Bronchial epithelial cell (primary cell): Measurements from ENCODE around the gene SDR42E2. TPM values are rescaled to one million over a fixed set of nuclear protein-coding genes. Genes with fewer than 3 reads are reported as not detected.
A peak's percentile ranks its signal among the peaks of the same experiment; 100 is the strongest.

Source experiments
- DNase-seq: peaks from one replicate; pipeline ENCODE4 v3.0.0-alpha.2; 2010; ENCODE audit warnings: low read depth
- FAIRE-seq: peaks from 2 replicates; lab custom pipeline; 2011; peaks lifted over from hg19 to GRCh38; lab: Jason Lieb, UNC
- H3K27me3 ChIP-seq: 2 replicates; pipeline ENCODE4 v1.5.1; 2011; ENCODE audit warnings: low read length; ENCODE audit not compliant: control insufficient read depth, insufficient read depth
- H3K36me3 ChIP-seq: 2 replicates; pipeline ENCODE4 v1.5.1; 2011; ENCODE audit warnings: low read length; ENCODE audit not compliant: control insufficient read depth, insufficient read depth
- H3K4me3 ChIP-seq: 2 replicates; pipeline ENCODE4 v1.5.1; 2011; ENCODE audit warnings: mild to moderate bottlenecking, low read depth, low read length, control low read depth
- total RNA-seq: library from RNA; depleted of rRNA; stranded (reverse); fragments of >200 nt; gene quantifications from 2 replicates; pipeline ENCODE4 v1.2.1, GENCODE V29; 2014
- TF ChIP-seq, protein P1 (sequence below): IDR thresholded peaks from 2 replicates; pipeline ENCODE4 v1.5.1; 2011; ENCODE audit warnings: mild to moderate bottlenecking, moderate library complexity, low read length, control low read depth, inconsistent platforms; ENCODE audit not compliant: insufficient read depth, severe bottlenecking

The SDR42E2 gene
- total RNA-seq, 1 donor from 2014 or later = not detected

DNA sequence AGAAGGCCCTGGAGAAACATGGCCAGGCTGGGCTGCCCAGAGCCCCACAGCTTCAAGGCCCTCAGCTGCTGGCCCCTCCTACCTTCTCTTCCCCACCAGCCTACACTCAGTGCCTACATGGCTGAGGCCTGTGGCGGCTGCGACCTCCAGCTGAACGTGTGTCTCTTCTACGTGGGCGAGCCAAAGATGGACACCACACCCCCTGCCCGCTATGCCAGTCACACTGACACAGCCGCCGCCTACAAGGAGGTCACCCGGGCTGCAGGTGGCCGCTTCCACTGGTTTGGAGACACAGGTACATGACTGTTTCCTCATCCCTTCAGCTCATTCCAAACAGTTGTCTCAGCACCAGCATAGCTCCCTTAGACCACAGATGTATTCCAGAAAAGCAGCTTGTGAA, 29.5 kb upstream of the SDR42E2 start:
- H3K4me3 ChIP-seq = no peak overlapping the region
- DNase-seq (no peak), FAIRE-seq (no peak)

DNA sequence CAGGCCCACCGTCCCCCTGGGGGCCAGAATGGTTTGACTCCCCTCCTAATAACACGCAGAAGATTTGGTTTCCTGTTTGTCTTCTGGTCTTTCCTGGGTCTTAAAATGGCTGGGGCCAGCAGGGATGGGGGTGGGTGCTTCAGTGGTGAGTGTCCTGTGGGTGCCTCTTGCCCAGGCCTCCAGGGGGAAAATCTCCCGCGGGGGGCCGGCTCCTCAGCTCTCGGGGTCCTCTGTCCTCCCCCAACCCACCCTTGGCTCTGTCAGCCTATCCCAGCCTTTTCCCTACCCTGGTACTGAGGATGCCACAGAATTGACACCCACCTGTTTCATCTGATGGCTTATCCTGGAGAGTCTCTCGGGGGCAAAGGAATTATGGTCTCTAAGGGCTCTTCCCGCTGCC, 23.8 kb upstream of the SDR42E2 start:
- Histone ChIP-seq H3K36me3 (no peaks in the 10 kb centered on the region), H3K4me3 (no peak overlapping the region), H3K27me3 (peaks cover 10% of the 10 kb centered on the region)
- TF ChIP-seq, protein P1, sequence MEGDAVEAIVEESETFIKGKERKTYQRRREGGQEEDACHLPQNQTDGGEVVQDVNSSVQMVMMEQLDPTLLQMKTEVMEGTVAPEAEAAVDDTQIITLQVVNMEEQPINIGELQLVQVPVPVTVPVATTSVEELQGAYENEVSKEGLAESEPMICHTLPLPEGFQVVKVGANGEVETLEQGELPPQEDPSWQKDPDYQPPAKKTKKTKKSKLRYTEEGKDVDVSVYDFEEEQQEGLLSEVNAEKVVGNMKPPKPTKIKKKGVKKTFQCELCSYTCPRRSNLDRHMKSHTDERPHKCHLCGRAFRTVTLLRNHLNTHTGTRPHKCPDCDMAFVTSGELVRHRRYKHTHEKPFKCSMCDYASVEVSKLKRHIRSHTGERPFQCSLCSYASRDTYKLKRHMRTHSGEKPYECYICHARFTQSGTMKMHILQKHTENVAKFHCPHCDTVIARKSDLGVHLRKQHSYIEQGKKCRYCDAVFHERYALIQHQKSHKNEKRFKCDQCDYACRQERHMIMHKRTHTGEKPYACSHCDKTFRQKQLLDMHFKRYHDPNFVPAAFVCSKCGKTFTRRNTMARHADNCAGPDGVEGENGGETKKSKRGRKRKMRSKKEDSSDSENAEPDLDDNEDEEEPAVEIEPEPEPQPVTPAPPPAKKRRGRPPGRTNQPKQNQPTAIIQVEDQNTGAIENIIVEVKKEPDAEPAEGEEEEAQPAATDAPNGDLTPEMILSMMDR = no peak
- DNase-seq (no peak), FAIRE-seq (no peak)

More for the DNA sequence above, 29.5 kb upstream of the SDR42E2 start:
- peaks cover 4% of the 10 kb centered on the region for H3K27me3 ChIP-seq
- TF ChIP-seq, protein P1 = no peak
- H3K36me3 ChIP-seq = no peaks in the 10 kb centered on the region

DNA sequence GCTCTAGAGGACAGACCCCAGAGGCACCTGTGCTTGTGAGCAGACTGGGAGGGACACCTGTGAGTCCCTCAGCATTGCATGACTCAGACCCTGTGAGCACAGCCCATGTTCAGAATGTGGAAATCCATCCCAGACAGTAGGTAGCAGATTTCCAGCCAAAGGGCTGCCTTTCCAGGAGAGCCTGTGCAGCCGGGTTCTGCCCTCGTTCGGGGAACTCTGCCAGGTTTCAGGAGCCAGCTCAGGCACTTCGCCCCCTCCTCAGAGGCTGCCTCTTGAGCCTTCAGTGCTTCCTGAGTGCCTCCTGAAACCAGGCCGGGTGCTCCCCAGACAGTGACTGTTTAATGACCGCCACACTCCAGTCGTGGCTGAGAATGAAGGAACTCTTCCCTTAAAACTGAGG, 23.3 kb upstream of the SDR42E2 start:
- peaks cover 10% of the 10 kb centered on the region for H3K27me3 ChIP-seq
- H3K4me3 ChIP-seq = no peak overlapping the region
- TF ChIP-seq, protein P1 = no peak
- peak; percentile 58 for DNase-seq
- no peaks in the 10 kb centered on the region for H3K36me3 ChIP-seq
- no peak for FAIRE-seq

DNA sequence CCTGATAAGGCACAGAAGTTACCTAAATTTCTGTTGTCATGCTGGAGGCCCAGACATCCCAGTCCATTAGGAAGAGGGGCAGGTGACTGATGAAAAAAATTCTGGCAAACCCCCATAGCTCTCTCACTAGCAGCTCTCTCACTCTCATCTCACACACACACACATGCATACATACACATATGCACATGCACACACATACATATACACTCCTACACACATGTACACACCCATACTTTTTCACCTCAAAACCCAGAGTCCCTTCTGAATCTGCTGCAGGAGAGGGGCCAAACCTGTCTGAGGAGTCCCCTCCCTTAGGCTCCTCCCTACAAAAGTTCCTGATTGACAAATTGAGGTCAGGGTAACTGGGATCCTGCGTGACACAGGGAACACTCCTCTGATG, 22.6 kb upstream of the SDR42E2 start:
- H3K27me3 ChIP-seq = peaks cover 10% of the 10 kb centered on the region
- FAIRE-seq = no peak
- TF ChIP-seq, protein P1 = no peak
- no peak overlapping the region for H3K4me3 ChIP-seq
- no peaks in the 10 kb centered on the region for H3K36me3 ChIP-seq
- no peak for DNase-seq

DNA sequence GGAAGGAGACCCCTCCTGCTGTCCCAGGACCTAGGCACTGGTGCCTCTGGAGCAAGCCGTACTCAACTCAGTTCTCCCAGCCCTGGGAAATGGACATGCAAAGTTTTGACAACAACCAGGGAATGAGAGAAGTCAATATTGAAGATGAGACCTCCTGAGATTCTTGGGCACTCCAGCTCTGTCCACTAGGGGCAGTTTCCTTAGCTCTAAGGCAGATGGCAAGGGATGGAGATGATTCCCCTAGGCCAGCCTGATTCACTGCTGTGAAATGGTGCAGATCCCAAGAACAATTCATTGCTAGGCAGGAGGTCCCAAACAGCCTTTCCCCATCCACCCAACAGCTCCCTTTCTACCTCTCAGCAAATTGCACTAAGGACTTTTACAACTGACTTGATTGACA, 20.5 kb upstream of the SDR42E2 start:
- Histone ChIP-seq H3K27me3 (peaks cover 6% of the 10 kb centered on the region), H3K4me3 (no peak overlapping the region), H3K36me3 (no peaks in the 10 kb centered on the region)
- peak; percentile 33 for DNase-seq
- FAIRE-seq = no peak
- TF ChIP-seq, protein P1 = peak; percentile 51

DNA sequence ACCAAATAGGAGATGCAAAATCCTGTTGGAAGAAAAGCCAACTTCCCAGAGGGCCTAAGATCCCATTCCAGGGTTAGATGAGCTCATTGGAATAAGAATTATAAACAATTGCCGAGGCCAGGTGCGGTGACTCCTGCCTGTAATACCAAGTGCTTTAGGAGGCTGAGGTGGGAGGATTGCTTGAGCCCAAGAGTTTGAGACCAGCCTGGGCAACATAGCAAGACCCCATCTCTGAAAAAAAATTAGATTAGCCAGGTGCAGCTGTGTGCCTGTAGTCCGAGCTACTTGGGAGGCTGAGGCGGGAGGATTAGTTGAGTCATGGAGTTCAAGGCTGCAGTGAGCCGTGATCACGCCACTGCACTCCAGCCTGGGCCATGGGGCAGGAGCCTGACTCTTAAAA, 17.8 kb upstream of the SDR42E2 start:
- TF ChIP-seq, protein P1 = no peak
- DNase-seq = no peak
- peaks cover 6% of the 10 kb centered on the region for H3K27me3 ChIP-seq
- no peak for FAIRE-seq
- no peaks in the 10 kb centered on the region for H3K36me3 ChIP-seq
- H3K4me3 ChIP-seq = no peak overlapping the region
